ENCODE results near the gene WDR55.
"Not testable (repeated sequence)": the region's sequence is repeated elsewhere in the genome, so short reads cannot be mapped to it uniquely, and the experiment has no call there.

Gene WDR55, protein sequence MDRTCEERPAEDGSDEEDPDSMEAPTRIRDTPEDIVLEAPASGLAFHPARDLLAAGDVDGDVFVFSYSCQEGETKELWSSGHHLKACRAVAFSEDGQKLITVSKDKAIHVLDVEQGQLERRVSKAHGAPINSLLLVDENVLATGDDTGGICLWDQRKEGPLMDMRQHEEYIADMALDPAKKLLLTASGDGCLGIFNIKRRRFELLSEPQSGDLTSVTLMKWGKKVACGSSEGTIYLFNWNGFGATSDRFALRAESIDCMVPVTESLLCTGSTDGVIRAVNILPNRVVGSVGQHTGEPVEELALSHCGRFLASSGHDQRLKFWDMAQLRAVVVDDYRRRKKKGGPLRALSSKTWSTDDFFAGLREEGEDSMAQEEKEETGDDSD

GRCh38 chr5:140664359-140665119 lies at the start of gene WDR55:
Gene WDR55 (plus strand): TSS chr5:140664904. CDS start chr5:140664913, 9 bp downstream.
- DNase-seq = peak; percentile 94 to 95

DNA sequence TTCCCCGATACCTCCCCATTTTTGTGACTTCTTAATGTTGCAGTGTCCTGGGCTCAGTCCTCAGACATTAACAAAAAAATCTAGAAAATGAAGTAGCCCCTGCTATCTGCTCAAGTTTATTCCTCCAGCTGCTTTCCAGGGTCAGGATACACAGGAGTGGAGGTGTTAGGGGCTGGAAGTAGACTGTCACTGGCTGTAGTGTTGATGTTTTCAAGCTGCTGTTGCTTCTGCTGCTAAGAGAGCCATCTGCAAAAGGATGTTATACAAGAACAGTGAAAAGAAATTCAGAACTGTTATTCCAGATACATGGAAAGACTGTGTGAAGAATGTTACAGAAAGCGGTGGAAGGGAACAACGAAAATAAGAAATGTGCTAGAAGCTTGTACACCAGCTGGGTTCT lies 42.4 kb upstream of the WDR55 start:
- no peak for DNase-seq

DNA sequence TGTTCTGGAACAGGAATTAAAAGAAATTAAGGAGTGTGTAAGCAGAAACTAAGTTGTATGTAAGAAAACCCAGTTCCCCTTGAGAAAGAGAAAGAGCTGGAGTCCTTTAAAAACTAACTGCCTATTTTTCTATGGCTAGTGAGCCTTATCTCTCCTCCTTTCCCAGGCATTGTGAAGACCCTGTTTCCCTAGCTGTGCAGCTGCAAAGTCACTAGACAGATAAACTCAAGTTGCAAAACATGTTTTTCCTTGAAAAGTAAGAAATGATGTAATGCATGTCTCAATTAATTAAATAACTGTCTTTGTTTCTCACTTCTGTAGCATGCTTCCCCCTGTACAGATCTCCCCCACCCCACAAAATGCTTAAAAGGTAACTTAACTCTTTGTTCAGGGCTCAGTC lies 41.6 kb upstream of the WDR55 start:
- not testable (repeated sequence) for DNase-seq

- not testable (repeated sequence) for DNase-seq
These were observed 39.8 kb upstream of the WDR55 start for GRCh38 chr5:140624886-140625285.

DNA sequence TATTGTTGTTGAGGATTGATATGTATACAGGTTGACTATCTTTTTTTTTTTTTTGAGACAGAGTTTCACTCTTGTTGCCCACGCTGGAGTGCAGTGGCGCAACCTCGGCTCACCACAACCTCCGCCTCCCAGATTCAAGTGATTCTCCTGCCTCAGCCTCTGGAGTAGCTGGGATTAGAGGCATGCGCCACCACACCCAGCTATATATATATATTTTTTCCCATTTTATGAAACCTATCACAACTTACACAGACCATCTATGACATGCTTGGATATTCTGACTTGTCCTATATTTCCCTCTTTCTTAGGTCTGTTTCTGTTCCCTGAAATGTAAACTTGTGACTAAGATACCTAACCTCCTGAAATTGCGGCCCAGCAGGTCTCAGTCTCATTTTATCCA lies 36.7 kb upstream of the WDR55 start:
- no peak for DNase-seq

GRCh38 chr5:140628711-140629110 lies 36.0 kb upstream of the WDR55 start:
- no peak for DNase-seq

- no peak for DNase-seq
These were observed 34.2 kb upstream of the WDR55 start for GRCh38 chr5:140630292-140631035.

DNA sequence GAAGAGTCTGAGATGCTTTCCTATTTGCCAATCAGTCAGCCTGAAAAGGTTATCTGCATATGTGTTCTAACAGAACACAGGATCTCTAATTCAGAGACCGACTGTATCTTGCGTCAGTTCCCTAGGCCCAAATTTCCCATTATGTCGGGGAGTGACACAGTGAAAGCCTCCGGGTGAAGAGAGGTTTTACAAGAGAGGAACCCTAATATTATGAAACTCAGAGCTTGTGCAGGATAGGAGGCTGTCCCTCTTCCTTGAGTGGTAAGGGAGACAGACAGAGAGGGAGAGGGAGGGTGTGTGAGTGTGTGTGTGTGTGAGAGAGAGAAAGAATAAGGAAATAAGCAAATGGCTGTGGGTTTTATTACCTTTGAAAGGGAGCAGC lies 33.7 kb upstream of the WDR55 start:
- DNase-seq = no peak

- DNase-seq = peak; percentile 21 to 24
These were observed 32.8 kb upstream of the WDR55 start for GRCh38 chr5:140631831-140632365.

DNA sequence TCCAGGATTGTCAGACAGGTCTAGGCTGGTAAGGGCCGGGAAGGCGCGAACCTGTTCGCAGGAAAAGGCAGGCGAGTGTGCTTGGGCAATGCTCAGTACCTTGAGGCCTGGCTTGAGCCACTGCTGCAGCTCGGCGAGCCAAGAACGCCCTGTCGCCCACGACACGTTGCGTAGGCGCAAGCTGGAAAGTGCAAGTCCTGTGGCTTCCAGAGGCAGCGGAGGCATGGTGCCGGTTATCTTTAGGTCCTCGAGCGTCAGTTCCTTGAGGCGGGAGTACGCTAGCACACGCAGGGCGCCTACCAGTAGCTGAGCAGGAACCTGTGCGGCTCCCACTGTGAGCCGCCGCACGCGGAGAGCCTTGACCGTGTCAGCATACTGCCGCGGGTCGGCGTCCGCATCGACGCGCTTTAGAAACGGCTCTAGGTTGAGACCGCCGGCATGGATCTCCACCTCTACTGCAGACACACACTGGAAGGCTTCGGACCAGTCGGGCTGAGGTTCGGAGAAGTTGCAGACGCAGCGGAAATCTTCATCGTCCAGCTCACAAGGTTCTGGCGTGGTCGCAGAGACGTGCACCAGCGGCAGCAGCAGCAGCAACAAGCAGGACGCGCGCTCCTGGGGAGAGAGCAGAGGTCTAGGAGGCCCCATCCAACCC lies 32.2 kb upstream of the WDR55 start:
- peak; percentile 41 to 55 for DNase-seq

GRCh38 chr5:140633021-140633471 lies 31.7 kb upstream of the WDR55 start, which contains the start of gene CD14:
Gene CD14 (minus strand): TSS chr5:140633175. CDS start chr5:140633071, 104 bp downstream.
- peak; percentile 14 to 17 for DNase-seq

GRCh38 chr5:140633501-140633900 lies 31.2 kb upstream of the WDR55 start:
- no peak for DNase-seq

DNA sequence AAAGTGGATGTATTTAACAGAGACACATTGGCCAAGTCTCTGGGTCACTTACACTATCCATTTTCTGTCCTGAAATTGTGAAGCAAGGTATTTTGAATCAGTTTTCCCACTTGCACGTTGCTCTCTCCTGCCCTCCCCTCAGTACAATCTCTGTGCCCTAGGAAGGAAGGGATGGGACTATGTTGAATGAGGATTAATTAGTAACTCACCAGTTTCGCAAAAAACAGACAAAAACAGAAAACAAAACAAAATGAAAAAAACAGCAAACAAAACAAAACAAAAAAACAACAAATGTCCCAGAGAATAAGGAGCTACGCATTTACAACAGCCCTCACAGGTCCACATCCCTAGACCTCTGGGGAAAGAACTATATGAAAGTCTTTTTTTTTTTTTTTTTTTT lies 30.6 kb upstream of the WDR55 start:
- no peak for DNase-seq

- DNase-seq = no peak
These were observed 29.1 kb upstream of the WDR55 start for GRCh38 chr5:140635291-140636257.

DNA sequence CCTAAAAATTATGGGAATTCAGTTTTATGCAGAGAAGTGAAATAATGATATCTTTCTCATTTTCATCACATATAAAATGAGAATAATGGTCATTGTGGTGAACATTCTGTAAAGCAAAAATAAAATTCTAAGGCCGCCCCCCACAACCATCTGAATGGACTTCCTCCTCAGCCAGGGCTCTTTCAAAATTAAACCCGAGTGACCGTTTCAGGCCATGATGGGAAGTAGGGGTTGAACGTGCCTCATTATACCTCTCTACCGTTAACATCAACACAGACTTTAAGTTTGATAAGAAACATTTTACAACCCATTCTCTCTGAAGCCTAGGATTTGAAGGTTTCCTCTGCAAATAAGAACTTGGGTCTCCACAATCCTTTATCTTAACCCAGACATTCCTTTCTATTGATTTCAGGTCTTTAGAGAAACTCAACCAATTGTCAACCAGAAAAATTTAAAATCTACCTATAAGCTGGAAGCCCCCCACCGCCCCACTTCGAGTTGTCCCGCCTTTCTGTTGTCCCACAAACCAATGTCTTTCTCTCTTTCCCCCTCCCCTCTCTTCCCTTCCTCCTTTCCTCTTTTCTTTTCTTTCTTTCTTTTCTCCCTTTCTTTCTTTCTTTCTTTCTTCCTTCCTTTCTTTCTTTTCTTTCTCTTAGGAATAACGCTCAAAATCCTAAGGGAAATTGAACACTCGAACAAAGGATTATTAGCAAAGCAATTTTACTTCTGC lies 27.2 kb upstream of the WDR55 start:
- DNase-seq = no peak

DNA sequence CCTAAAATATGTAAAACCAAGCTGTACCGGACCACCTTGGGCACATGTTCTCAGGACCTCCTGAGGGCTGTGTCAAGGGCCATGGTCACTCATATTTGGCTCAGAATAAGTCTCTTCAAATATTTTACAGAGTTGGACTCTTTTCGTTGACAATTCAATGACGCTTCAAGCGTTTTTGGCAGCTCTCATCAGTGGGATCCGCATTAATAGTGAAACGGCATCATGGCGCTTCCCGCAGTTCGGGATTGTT lies 25.9 kb upstream of the WDR55 start:
- not testable (repeated sequence) for DNase-seq

GRCh38 chr5:140639148-140639981 lies 25.3 kb upstream of the WDR55 start, which contains the start of gene TMCO6:
Gene TMCO6 (plus strand): TSS chr5:140639451. CDS start chr5:140639528, 77 bp downstream.
- peak; percentile 98 for DNase-seq

- DNase-seq = no peak
These were observed 23.0 kb upstream of the WDR55 start for GRCh38 chr5:140641716-140642115.

GRCh38 chr5:140642718-140643117 lies 22.0 kb upstream of the WDR55 start:
- no peak for DNase-seq

GRCh38 chr5:140647042-140647419 lies 17.7 kb upstream of the WDR55 start:
- DNase-seq = no peak
